CD8-positive, alpha-beta memory T cell (primary cell): ENCODE data around the gene MYO19. TPM values are rescaled to one million over a fixed set of nuclear protein-coding genes. Genes with fewer than 3 reads are reported as not detected.

Experiments
- CTCF ChIA-PET: fragments of 350-600 bp; sonication (Branson Sonifier 250); formaldehyde crosslinking; loops from one replicate; lab custom pipeline; 2021; ENCODE audit warnings: antibody characterized with exemption; lab: Charles Lee
- POLR2A ChIA-PET: fragments of 350-600 bp; sonication (Branson Sonifier 250); formaldehyde crosslinking; loops from one replicate; lab custom pipeline; 2021; ENCODE audit warnings: antibody characterized with exemption; lab: Charles Lee
- DNase-seq, 5 donors: peaks; one replicate each; pipeline versions ENCODE4 v3.0.0 to v3.0.0-alpha.2; 2020 to 2022; ENCODE audit warnings: mixed read lengths in 1 of 5
- H3K27ac ChIP-seq: one replicate; pipeline ENCODE4 v1.7.0; 2013; ENCODE audit warnings: low read depth, mild to moderate bottlenecking, low read length, moderate library complexity
- H3K27me3 ChIP-seq: 2 replicates; pipeline ENCODE4 v1.7.0; 2013; ENCODE audit warnings: low read length, mild to moderate bottlenecking; ENCODE audit not compliant: insufficient read depth, poor library complexity, severe bottlenecking
- H3K36me3 ChIP-seq: 2 replicates; pipeline ENCODE4 v1.7.0; 2013; ENCODE audit warnings: mild to moderate bottlenecking, low read length, moderate library complexity; ENCODE audit not compliant: insufficient read depth
- H3K4me1 ChIP-seq: 2 replicates; pipeline ENCODE4 v1.7.0; 2013; ENCODE audit warnings: mild to moderate bottlenecking, low read length, moderate library complexity; ENCODE audit not compliant: insufficient read depth
- H3K4me3 ChIP-seq: 2 replicates; pipeline ENCODE4 v1.7.0; 2013; ENCODE audit warnings: mild to moderate bottlenecking, low read length
- H3K9me3 ChIP-seq: 2 replicates; pipeline ENCODE4 v1.7.0; 2013; ENCODE audit warnings: mild to moderate bottlenecking, low read length
- H3K27ac Mint-ChIP-seq, 8 donors: one replicate each; pipeline ENCODE4 v1.8.0; 2020 to 2021; ENCODE audit warnings: mixed read lengths in 8 of 8, mild to moderate bottlenecking in 6 of 8, inconsistent platforms in 3 of 8, moderate library complexity in 3 of 8
- H3K27me3 Mint-ChIP-seq, 2 donors: one replicate each; pipeline ENCODE4 v1.8.0; 2020 to 2021; ENCODE audit warnings: mixed read lengths in 2 of 2, mild to moderate bottlenecking in 1 of 2, moderate library complexity in 1 of 2
- H3K36me3 Mint-ChIP-seq, 3 donors: one replicate each; pipeline ENCODE4 v1.8.0; 2020 to 2021; ENCODE audit warnings: mixed read lengths in 3 of 3, inconsistent platforms in 1 of 3, mild to moderate bottlenecking in 1 of 3
- H3K4me1 Mint-ChIP-seq, 3 donors: one replicate each; pipeline ENCODE4 v1.8.0; 2020 to 2021; ENCODE audit warnings: mixed read lengths in 3 of 3, inconsistent platforms in 1 of 3, mild to moderate bottlenecking in 1 of 3
- H3K4me3 Mint-ChIP-seq, 7 donors: one replicate each; pipeline ENCODE4 v1.8.0; 2020 to 2021; ENCODE audit warnings: mixed read lengths in 7 of 7, mild to moderate bottlenecking in 6 of 7, moderate library complexity in 4 of 7, inconsistent platforms in 2 of 7
- H3K9me3 Mint-ChIP-seq, 5 donors: one replicate each; pipeline ENCODE4 v1.8.0; 2020 to 2022; ENCODE audit warnings: mixed read lengths in 5 of 5, mild to moderate bottlenecking in 3 of 5, moderate library complexity in 2 of 5, inconsistent platforms in 1 of 5
- polyA plus RNA-seq: library from polyadenylated mRNA; unstranded; fragments of 300-500 nt; fragmentation: Illumina TruSeq; gene quantifications from one replicate; pipeline ENCODE4 v1.2.3, GENCODE V29; 2021
- total RNA-seq, 2 experiments: library from RNA; stranded (reverse); gene quantifications; one replicate each; pipeline ENCODE4 v1.2.3, GENCODE V29; 2021

The MYO19 gene, protein sequence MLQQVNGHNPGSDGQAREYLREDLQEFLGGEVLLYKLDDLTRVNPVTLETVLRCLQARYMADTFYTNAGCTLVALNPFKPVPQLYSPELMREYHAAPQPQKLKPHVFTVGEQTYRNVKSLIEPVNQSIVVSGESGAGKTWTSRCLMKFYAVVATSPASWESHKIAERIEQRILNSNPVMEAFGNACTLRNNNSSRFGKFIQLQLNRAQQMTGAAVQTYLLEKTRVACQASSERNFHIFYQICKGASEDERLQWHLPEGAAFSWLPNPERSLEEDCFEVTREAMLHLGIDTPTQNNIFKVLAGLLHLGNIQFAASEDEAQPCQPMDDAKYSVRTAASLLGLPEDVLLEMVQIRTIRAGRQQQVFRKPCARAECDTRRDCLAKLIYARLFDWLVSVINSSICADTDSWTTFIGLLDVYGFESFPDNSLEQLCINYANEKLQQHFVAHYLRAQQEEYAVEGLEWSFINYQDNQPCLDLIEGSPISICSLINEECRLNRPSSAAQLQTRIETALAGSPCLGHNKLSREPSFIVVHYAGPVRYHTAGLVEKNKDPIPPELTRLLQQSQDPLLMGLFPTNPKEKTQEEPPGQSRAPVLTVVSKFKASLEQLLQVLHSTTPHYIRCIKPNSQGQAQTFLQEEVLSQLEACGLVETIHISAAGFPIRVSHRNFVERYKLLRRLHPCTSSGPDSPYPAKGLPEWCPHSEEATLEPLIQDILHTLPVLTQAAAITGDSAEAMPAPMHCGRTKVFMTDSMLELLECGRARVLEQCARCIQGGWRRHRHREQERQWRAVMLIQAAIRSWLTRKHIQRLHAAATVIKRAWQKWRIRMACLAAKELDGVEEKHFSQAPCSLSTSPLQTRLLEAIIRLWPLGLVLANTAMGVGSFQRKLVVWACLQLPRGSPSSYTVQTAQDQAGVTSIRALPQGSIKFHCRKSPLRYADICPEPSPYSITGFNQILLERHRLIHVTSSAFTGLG
- total RNA-seq (100 to 1,000 TPM; 133 to 138 TPM), polyA plus RNA-seq (5.0 TPM)

DNA sequence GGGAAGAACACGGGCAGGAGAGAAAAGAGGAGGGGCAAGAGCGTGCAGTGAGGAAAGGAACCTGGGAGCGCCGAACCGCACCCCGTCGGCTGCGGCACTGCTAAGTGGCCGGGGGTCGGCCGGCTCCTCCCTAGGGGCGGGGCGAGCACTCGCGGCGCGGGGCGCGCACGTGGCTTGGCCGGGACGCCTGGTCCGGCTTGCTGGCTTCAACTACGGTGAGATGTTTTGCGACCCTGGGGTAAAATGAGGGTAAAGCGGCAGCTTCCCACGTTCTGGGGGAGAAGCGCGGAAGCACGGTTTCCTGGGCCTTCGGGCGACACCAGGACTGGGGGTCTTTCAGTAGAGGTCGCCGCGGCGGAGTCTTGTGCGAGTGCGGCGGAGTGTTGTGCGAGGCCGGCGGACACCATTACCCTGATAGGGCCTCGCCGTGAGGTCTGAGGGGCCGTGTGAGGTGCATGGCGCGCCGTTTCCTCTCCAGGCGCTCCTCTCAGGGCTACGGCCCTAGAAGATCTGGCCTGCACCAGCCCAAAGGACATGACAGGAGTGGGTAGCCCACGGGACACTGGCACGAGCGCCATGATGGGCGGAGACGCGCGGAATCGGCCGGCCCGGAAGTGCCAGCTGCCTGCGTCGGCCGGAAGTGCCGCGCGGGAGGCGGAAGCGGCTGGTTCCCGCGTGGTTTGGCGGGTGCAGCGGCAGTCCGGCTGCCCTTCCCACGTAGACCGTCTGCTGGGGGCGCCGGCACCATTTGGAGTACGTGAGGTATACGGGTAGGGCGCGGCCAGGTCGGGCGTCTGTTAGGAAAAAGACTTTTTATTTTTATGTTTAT lies at the start of gene MYO19, which contains the start of gene PIGW:
Gene MYO19 (minus strand): TSS at position 29 of the 829 bp plus-strand sequence. CDS start 2,330 bp downstream, outside the sequence.
Gene PIGW (plus strand): TSS at position 148 of the 829 bp plus-strand sequence. CDS start 2,115 bp downstream, outside the sequence.
- H3K36me3 Mint-ChIP-seq, result peaks cover 0 to 37% (median 10%) of the 10 kb centered on the region in 3 donors
- H3K9me3 Mint-ChIP-seq, result no peaks in the 10 kb centered on the region
- Histone ChIP-seq H3K27ac (peak within 1 kb of the TSS; percentile 95), H3K27me3 (no peaks in the 10 kb centered on the region), H3K36me3 (no peaks in the 10 kb centered on the region), H3K4me1 (peaks cover 16% of the 10 kb centered on the region), H3K4me3 (peak within 1 kb of the TSS; percentile 87), H3K9me3 (no peaks in the 10 kb centered on the region)
- peak within 1 kb of the TSS; percentile 94 to 99 (median 98) for H3K27ac Mint-ChIP-seq
- peak; percentile 78 to 88 (median 84) for DNase-seq
- H3K4me3 Mint-ChIP-seq, result peak within 1 kb of the TSS; percentile 92 to 99 (median 97)
- H3K4me1 Mint-ChIP-seq, result peaks cover 17 to 37% (median 21%) of the 10 kb centered on the region in 3 donors
- POLR2A ChIA-PET, result interaction anchor here (0.6 to 4.6 kb wide), 6 partner anchors 10 to 350 kb away, joined by 3 to 56 read pairs (median 6); partner anchors contain the start of genes GGNBP2, MRM1 and ZNHIT3
- H3K27me3 Mint-ChIP-seq, result no peaks in the 10 kb centered on the region
- CTCF ChIA-PET, result interaction anchor here (0.6 to 3.0 kb wide), 7 partner anchors 10 to 726 kb away, joined by 3 to 24 read pairs (median 6); partner anchors contain the start of genes GGNBP2, MRM1 and TAF15

DNA sequence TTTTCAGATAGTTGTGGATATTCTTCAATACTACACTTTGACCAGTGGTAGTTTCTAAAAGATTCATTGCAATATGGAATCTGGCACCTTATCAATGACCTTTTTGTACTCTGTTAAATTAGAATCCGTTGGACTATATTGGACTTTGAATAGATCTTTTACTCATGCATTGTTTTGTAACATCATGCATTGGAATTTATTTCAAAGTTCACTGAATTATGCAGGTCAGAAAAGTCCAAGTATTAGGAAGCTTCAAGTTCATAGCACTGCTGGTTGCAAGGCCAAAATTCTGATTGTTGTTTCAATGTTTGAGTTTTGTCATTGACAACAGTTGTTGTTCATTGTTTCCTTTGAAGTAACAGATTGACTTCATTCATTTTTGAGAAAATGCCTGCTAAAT lies 49.1 kb upstream of the MYO19 start:
- H3K27ac Mint-ChIP-seq, result no peak overlapping the region
- no peak for DNase-seq
- Histone ChIP-seq H3K4me3 (no peak overlapping the region), H3K27ac (no peak overlapping the region), H3K9me3 (no peaks in the 10 kb centered on the region), H3K36me3 (peaks cover 38% of the 10 kb centered on the region), H3K4me1 (no peaks in the 10 kb centered on the region), H3K27me3 (no peaks in the 10 kb centered on the region)
- H3K27me3 Mint-ChIP-seq, result no peaks in the 10 kb centered on the region
- ChIA-PET POLR2A (no interaction called here), CTCF (no interaction called here)
- H3K4me1 Mint-ChIP-seq, result peaks cover 0 to 6% (median 4%) of the 10 kb centered on the region in 3 donors
- H3K9me3 Mint-ChIP-seq, result no peaks in the 10 kb centered on the region
- peaks cover 12 to 80% (median 21%) of the 10 kb centered on the region in 3 donors for H3K36me3 Mint-ChIP-seq
- no peak overlapping the region for H3K4me3 Mint-ChIP-seq

DNA sequence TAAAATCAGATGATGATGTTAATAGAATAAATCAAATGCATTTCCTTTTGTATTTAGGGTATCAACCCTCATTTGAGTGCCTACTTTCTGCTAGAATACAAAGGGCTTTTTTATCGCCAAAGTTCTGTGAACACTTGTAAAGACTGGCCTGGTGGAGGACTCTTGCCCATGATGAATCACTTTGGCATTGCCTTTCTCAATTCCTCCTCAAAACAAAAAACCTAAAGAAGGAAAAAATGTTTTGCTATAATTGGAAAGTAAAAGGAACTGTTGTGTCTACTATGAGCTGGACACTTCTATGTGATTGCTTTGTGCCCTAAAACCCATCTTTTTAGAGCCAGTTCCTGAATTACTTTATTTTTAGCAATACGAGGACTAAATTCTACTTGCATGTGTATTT lies 44.0 kb upstream of the MYO19 start:
- ChIA-PET CTCF (no interaction called here), POLR2A (no interaction called here)
- H3K27ac Mint-ChIP-seq, result peak overlapping the region in 1 of 8 donors; percentile 54
- no peaks in the 10 kb centered on the region for H3K9me3 Mint-ChIP-seq
- no peak for DNase-seq
- H3K36me3 Mint-ChIP-seq, result peaks cover 6 to 76% (median 11%) of the 10 kb centered on the region in 3 donors
- no peak overlapping the region for H3K4me3 Mint-ChIP-seq
- Histone ChIP-seq H3K27me3 (no peaks in the 10 kb centered on the region), H3K9me3 (no peaks in the 10 kb centered on the region), H3K4me1 (no peaks in the 10 kb centered on the region), H3K27ac (no peak overlapping the region), H3K4me3 (no peak overlapping the region), H3K36me3 (peaks cover 24% of the 10 kb centered on the region)
- H3K27me3 Mint-ChIP-seq, result no peaks in the 10 kb centered on the region
- peaks cover 12 to 21% (median 20%) of the 10 kb centered on the region in 3 donors for H3K4me1 Mint-ChIP-seq

DNA sequence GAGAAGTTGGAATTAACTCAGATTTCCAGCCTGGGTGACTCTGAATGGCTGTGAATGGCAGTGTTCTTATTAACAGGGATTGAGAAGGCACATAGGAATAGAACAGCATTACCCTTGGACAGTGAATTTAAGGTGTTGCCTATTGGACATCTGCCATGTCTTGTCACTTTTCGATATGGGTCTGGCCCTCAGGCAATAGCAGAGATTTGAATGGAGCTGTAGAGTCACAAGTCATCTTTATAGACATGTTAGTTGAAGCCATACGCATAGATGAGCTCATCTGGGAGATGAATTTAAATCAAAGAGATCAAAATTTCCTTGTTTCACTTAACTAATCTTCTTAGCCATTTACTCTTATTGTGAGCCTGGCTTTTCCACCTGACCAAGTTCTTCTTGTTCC lies 42.1 kb upstream of the MYO19 start:
- H3K27ac Mint-ChIP-seq, result peak overlapping the region in 1 of 8 donors; percentile 44
- H3K9me3 Mint-ChIP-seq, result no peaks in the 10 kb centered on the region

DNA sequence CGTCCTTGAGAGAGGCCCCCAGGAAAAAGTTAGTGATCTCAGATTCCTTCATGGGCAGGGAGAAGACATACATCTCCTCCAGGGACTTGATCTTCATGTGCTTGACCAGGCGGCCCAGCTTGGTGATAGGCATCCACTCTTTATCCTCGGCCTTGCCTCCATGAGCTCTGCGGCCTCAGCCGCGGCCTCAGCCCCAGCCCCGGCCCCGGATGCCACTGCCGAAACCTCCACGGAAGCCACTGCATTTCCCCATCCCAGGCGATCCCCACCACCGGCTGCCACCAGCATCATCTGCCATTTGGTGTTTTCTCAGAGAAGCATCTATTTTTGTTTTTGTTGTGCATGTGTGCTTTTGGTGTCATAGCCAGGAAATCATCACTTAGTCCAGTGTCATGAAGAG lies 40.4 kb upstream of the MYO19 start:
- peak overlapping the region in 1 of 7 donors; percentile 36 for H3K4me3 Mint-ChIP-seq
- H3K27ac Mint-ChIP-seq, result peak overlapping the region in 1 of 8 donors; percentile 15
- Histone ChIP-seq H3K4me1 (no peaks in the 10 kb centered on the region), H3K27ac (no peak overlapping the region), H3K4me3 (no peak overlapping the region), H3K36me3 (peaks cover 43% of the 10 kb centered on the region), H3K9me3 (no peaks in the 10 kb centered on the region), H3K27me3 (no peaks in the 10 kb centered on the region)
- ChIA-PET POLR2A (no interaction called here), CTCF (no interaction called here)
- peaks cover 6 to 76% (median 12%) of the 10 kb centered on the region in 3 donors for H3K36me3 Mint-ChIP-seq
- no peaks in the 10 kb centered on the region for H3K27me3 Mint-ChIP-seq
- no peak for DNase-seq
- no peaks in the 10 kb centered on the region for H3K9me3 Mint-ChIP-seq
- peaks cover 21 to 31% (median 28%) of the 10 kb centered on the region in 3 donors for H3K4me1 Mint-ChIP-seq

More for the DNA sequence above, 42.1 kb upstream of the MYO19 start:
- Histone ChIP-seq H3K27ac (no peak overlapping the region), H3K4me1 (no peaks in the 10 kb centered on the region), H3K9me3 (no peaks in the 10 kb centered on the region), H3K36me3 (peaks cover 41% of the 10 kb centered on the region), H3K27me3 (no peaks in the 10 kb centered on the region), H3K4me3 (no peak overlapping the region)
- CTCF ChIA-PET, result no interaction called here
- DNase-seq, result no peak
- no peak overlapping the region for H3K4me3 Mint-ChIP-seq
- POLR2A ChIA-PET, result no interaction called here
- peaks cover 21 to 34% (median 32%) of the 10 kb centered on the region in 3 donors for H3K4me1 Mint-ChIP-seq
- peaks cover 6 to 77% (median 14%) of the 10 kb centered on the region in 3 donors for H3K36me3 Mint-ChIP-seq
- H3K27me3 Mint-ChIP-seq, result no peaks in the 10 kb centered on the region

DNA sequence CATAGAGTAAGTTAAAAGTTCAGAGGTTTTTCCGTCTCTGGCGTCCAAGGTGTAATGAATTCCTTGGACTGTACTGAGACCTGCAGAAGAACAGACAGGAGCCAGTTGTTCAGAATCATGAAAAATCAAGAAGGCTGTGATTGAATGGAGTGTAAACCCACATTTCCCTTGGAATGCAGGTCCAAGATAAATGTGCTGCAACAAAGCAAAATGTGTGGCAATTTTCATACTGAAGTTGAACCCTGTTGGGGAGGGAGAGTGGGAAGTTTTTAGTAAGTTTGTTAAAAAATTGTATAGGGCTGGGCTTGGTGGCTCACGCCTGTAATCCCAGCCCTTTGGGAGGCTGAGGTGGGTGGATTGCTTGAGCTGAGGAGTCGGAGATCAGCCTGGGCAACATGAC lies 31.4 kb upstream of the MYO19 start:
- H3K36me3 Mint-ChIP-seq, result peaks cover 3 to 77% (median 18%) of the 10 kb centered on the region in 3 donors
- peaks cover 50% of the 10 kb centered on the region for H3K36me3 ChIP-seq
- peak overlapping the region in 1 of 8 donors; percentile 6 for H3K27ac Mint-ChIP-seq
- no peak for DNase-seq
- H3K4me1 ChIP-seq, result no peaks in the 10 kb centered on the region
- no peaks in the 10 kb centered on the region for H3K27me3 ChIP-seq
- H3K27me3 Mint-ChIP-seq, result no peaks in the 10 kb centered on the region
- no peak overlapping the region for H3K4me3 ChIP-seq
- no peak overlapping the region for H3K4me3 Mint-ChIP-seq
- no peaks in the 10 kb centered on the region for H3K9me3 Mint-ChIP-seq
- CTCF ChIA-PET, result interaction anchor here (2.3 kb wide), 1 partner anchor 37 kb away, joined by 6 read pairs; no protein-coding TSS in a partner anchor
- POLR2A ChIA-PET, result no interaction called here
- peaks cover 25 to 43% (median 26%) of the 10 kb centered on the region in 3 donors for H3K4me1 Mint-ChIP-seq
- H3K9me3 ChIP-seq, result no peaks in the 10 kb centered on the region
- H3K27ac ChIP-seq, result no peak overlapping the region

DNA sequence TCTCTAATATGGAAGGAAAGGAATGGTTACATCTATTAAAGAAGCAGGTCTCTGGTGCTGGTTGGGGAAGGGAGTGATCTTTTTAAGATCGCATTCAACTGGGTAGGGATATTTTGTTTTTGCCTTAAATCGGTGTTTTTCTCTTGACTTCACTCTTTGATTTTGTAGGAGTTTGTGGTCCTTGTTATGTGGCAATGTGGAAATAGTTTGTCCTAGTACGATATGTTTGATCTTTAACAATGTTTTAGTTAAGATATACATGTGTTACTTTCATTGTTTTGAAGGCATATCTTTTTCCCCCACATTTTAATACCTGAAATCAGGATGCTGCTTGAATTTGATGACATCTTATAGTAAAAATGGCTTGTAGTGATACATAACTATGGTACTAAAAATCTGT lies 18.8 kb upstream of the MYO19 start:
- H3K4me1 ChIP-seq, result peaks cover 59% of the 10 kb centered on the region
- peaks cover 8 to 54% (median 15%) of the 10 kb centered on the region in 3 donors for H3K36me3 Mint-ChIP-seq
- peak overlapping the region in 5 of 7 donors; percentile 17 to 62 (median 27) for H3K4me3 Mint-ChIP-seq
- peaks cover 55 to 79% (median 71%) of the 10 kb centered on the region in 3 donors for H3K4me1 Mint-ChIP-seq
- H3K36me3 ChIP-seq, result peaks cover 26% of the 10 kb centered on the region
- no peaks in the 10 kb centered on the region for H3K9me3 ChIP-seq
- peak in 1 of 5 donors; percentile 59 for DNase-seq
- peaks cover 0 to 2% of the 10 kb centered on the region in 2 donors for H3K27me3 Mint-ChIP-seq
- peak overlapping the region in 7 of 8 donors; percentile 1 to 91 (median 58) for H3K27ac Mint-ChIP-seq
- POLR2A ChIA-PET, result no interaction called here
- H3K27me3 ChIP-seq, result no peaks in the 10 kb centered on the region
- H3K27ac ChIP-seq, result no peak overlapping the region
- H3K9me3 Mint-ChIP-seq, result no peaks in the 10 kb centered on the region
- no peak overlapping the region for H3K4me3 ChIP-seq
- CTCF ChIA-PET, result no interaction called here
